GM12874 (cell line): ENCODE results near the gene RAB14.

Source experiments
- CTCF ChIP-seq: IDR thresholded peaks from 2 replicates; pipeline ENCODE4 v1.5.1; 2011; ENCODE audit warnings: low read depth, mild to moderate bottlenecking, control low read depth, low read length, moderate library complexity; ENCODE audit not compliant: insufficient read depth

The RAB14 gene

GRCh38 chr9:121198512-121199042 lies 3.1 kb downstream of the RAB14 start:
- TF ChIP-seq CTCF = no peak

GRCh38 chr9:121197132-121197531 lies 4.5 kb downstream of the RAB14 start:
- no peak for TF ChIP-seq CTCF

- TF ChIP-seq CTCF = no peak
Measured at GRCh38 chr9:121196389-121196788, 5.3 kb downstream of the RAB14 start.

GRCh38 chr9:121194730-121195129 lies 6.9 kb downstream of the RAB14 start:
- no peak for TF ChIP-seq CTCF

- no peak for TF ChIP-seq CTCF
Measured at GRCh38 chr9:121192959-121193640, 8.6 kb downstream of the RAB14 start.

GRCh38 chr9:121192518-121192917 lies 9.2 kb downstream of the RAB14 start:
- no peak for TF ChIP-seq CTCF

GRCh38 chr9:121191235-121191634 lies 10.4 kb downstream of the RAB14 start:
- TF ChIP-seq CTCF = no peak

- TF ChIP-seq CTCF = no peak
Measured at GRCh38 chr9:121189660-121190059, 12.0 kb downstream of the RAB14 start.
